HepG2 (cell line): ENCODE results near the gene PCDHGA9. TPM values are rescaled to one million over a fixed set of nuclear protein-coding genes. Genes with fewer than 3 reads are reported as not detected.

ENCODE experiments used
- ATAC-seq: fragments of 200-7000 bp; cut with Tn5 transposase; 3 replicates; pipeline ENCODE4 v1.9.1; 2020; ENCODE audit warnings: mild to moderate bottlenecking, moderate library complexity
- BruUV-seq: library from RNA; stranded (reverse); fragments of 400-500 nt; replicated peaks from 2 replicates; lab custom pipeline; 2021; lab: Mats Ljungman, UMichigan
- CTCF ChIA-PET: fragments of 300-600 bp; formaldehyde crosslinking; extraction: SDS; loops from one replicate; lab custom pipeline; 2021; ENCODE audit warnings: low total read pairs, inconsistent platforms, low intra/inter-chr PET ratio; lab: Yijun Ruan, JAX
- POLR2A ChIA-PET: fragments of 350-600 bp; sonication (Branson Sonifier 250); formaldehyde crosslinking; loops from one replicate; lab custom pipeline; 2020; ENCODE audit warnings: antibody characterized with exemption, inconsistent platforms; lab: Yijun Ruan, JAX
- DNase-seq: peaks from one replicate; pipeline ENCODE4 v3.0.0-alpha.2; 2015; ENCODE audit warnings: low spot score
- FAIRE-seq: peaks from 3 replicates; lab custom pipeline; 2011; peaks lifted over from hg19 to GRCh38; lab: Jason Lieb, UNC
- H2AFZ ChIP-seq: one replicate; pipeline ENCODE4 v1.6.1; 2011; ENCODE audit warnings: low read length, inconsistent platforms
- H3K27ac ChIP-seq: fragments of 300-600 bp; 3 replicates; pipeline ENCODE4 v1.8.0; 2011; ENCODE audit warnings: mixed run types, mild to moderate bottlenecking, mixed read lengths, low read length, inconsistent platforms; ENCODE audit not compliant: insufficient read depth; ENCODE audit errors: extremely low read length
- H3K27me3 ChIP-seq, 2 experiments: fragments of 200-600 bp in 1 of 2; 2 replicates in 1 of 2; 3 replicates in 1 of 2; pipeline versions ENCODE4 v1.6.0 to v1.8.0; 2011; ENCODE audit warnings: low read length in 2 of 2, mild to moderate bottlenecking in 2 of 2, moderate library complexity in 2 of 2, inconsistent platforms in 1 of 2; ENCODE audit not compliant: insufficient read depth in 2 of 2, control insufficient read depth in 1 of 2
- H3K36me3 ChIP-seq, 2 experiments: fragments of 200-600 bp in 1 of 2; replicated peaks in 1 of 2; 2 replicates in 1 of 2; 3 replicates in 1 of 2; pipeline versions ENCODE4 v1.5.1 to v1.8.0; 2011; ENCODE audit warnings: low read length in 2 of 2, inconsistent platforms in 1 of 2; ENCODE audit not compliant: insufficient read depth in 2 of 2, control insufficient read depth in 1 of 2
- H3K4me1 ChIP-seq: 2 replicates; pipeline ENCODE4 v1.5.1; 2012; ENCODE audit warnings: low read length, inconsistent platforms; ENCODE audit not compliant: insufficient read depth
- H3K4me2 ChIP-seq: 2 replicates; pipeline ENCODE4 v1.6.0; 2011; ENCODE audit warnings: low read depth, low read length, inconsistent platforms
- H3K4me3 ChIP-seq, 3 experiments: fragments of 200-600 bp in 1 of 3; sonication (generic), shearing (Covaris generic) in 1 of 3; replicated peaks in 1 of 3; 2 replicates each; pipeline ENCODE4 v1.5.1; 2011 to 2016; ENCODE audit warnings: low read length in 3 of 3, inconsistent platforms in 2 of 3, low read depth in 2 of 3, mild to moderate bottlenecking in 2 of 3, control low read depth in 1 of 3, mixed read lengths in 1 of 3; ENCODE audit not compliant: insufficient read depth in 1 of 3
- H3K79me2 ChIP-seq: one replicate; pipeline ENCODE4 v1.6.1; 2011; ENCODE audit warnings: low read length, inconsistent platforms; ENCODE audit not compliant: insufficient read depth
- H3K9ac ChIP-seq: 2 replicates; pipeline ENCODE4 v1.6.0; 2011; ENCODE audit warnings: mild to moderate bottlenecking, low read depth, low read length, inconsistent platforms; ENCODE audit not compliant: insufficient read depth
- H3K9me3 ChIP-seq: 2 replicates; pipeline ENCODE4 v1.5.1; 2012; ENCODE audit warnings: mild to moderate bottlenecking, low read length
- H4K20me1 ChIP-seq: 2 replicates; pipeline ENCODE4 v1.6.0; 2011; ENCODE audit warnings: inconsistent platforms, mild to moderate bottlenecking, low read length, moderate library complexity; ENCODE audit not compliant: insufficient read depth
- ISL2 ChIP-seq: sonication (generic); formaldehyde crosslinking; IDR thresholded peaks from 2 replicates; pipeline ENCODE4 v1.5.0; 2020; ENCODE audit warnings: missing genetic modification reagents
- KMT2A ChIP-seq: sonication (generic); formaldehyde crosslinking; IDR thresholded peaks from 2 replicates; pipeline ENCODE4 v1.4.0; 2020; ENCODE audit warnings: missing genetic modification reagents
- MYC ChIP-seq: sonication (generic); formaldehyde crosslinking; IDR thresholded peaks from 2 replicates; pipeline ENCODE4 v1.9.0; 2021; ENCODE audit warnings: missing genetic modification reagents, borderline replicate concordance
- NCOA5 ChIP-seq: sonication (generic); formaldehyde crosslinking; IDR thresholded peaks from 2 replicates; pipeline ENCODE4 v1.4.0; 2020; ENCODE audit warnings: missing genetic modification reagents
- PHB2 ChIP-seq: fragments of 450-650 bp; IDR thresholded peaks from 2 replicates; pipeline ENCODE4 v1.6.1; 2018; ENCODE audit not compliant: partially characterized antibody
- PHF20 ChIP-seq: sonication (generic); formaldehyde crosslinking; IDR thresholded peaks from 2 replicates; pipeline ENCODE4 v1.5.0; 2020; ENCODE audit warnings: mild to moderate bottlenecking, missing genetic modification reagents
- POGZ ChIP-seq: sonication (generic); formaldehyde crosslinking; IDR thresholded peaks from 2 replicates; pipeline ENCODE4 v1.4.0; 2020; ENCODE audit warnings: mild to moderate bottlenecking, missing genetic modification reagents
- RCOR2 ChIP-seq: IDR thresholded peaks from 2 replicates; pipeline ENCODE4 v1.6.1; 2016; ENCODE audit warnings: missing biosample characterization, missing genetic modification reagents
- SRSF4 ChIP-seq: fragments of 200-400 bp; formaldehyde crosslinking; IDR thresholded peaks from one replicate; pipeline ENCODE4 v1.6.1; 2018; ENCODE audit warnings: mild to moderate bottlenecking, low read depth, low read length, moderate library complexity; ENCODE audit not compliant: poor library complexity, severe bottlenecking
- TGIF2 ChIP-seq: IDR thresholded peaks from 2 replicates; pipeline ENCODE4 v1.6.1; 2016; ENCODE audit warnings: control low read depth, missing compliant biosample characterization
- ZNF18 ChIP-seq: sonication (generic); formaldehyde crosslinking; IDR thresholded peaks from 2 replicates; pipeline ENCODE4 v1.8.0; 2022; ENCODE audit warnings: mild to moderate bottlenecking, missing genetic modification reagents; ENCODE audit not compliant: insufficient replicate concordance
- ZNF234 ChIP-seq: sonication (generic); formaldehyde crosslinking; conservative IDR thresholded peaks from 2 replicates; pipeline ENCODE4 v1.5.1; 2020; ENCODE audit warnings: mild to moderate bottlenecking, missing genetic modification reagents
- ZNF569 ChIP-seq: sonication (generic); formaldehyde crosslinking; IDR thresholded peaks from 2 replicates; pipeline ENCODE4 v1.5.0; 2020; ENCODE audit warnings: mild to moderate bottlenecking, missing genetic modification reagents, moderate library complexity, borderline replicate concordance
- ZSCAN20 ChIP-seq: sonication (generic); formaldehyde crosslinking; IDR thresholded peaks from 2 replicates; pipeline ENCODE4 v1.4.0; 2020; ENCODE audit warnings: missing genetic modification reagents, mild to moderate bottlenecking, borderline replicate concordance
- WGBS: methylation state at CpG from one replicate; pipeline ENCODE4 v1.1.6; 2017; ENCODE audit warnings: low lambda C conversion rate; 5-methylcytosine and 5-hydroxymethylcytosine counted together
- in situ Hi-C: cut with HindIII; loops from 2 replicates; pipeline ENCODE4 v1.10.0; 2017; ENCODE audit warnings: low pct_unique_long_range_greater_than_20kb; ENCODE audit not compliant: extremely low pct_ligation_motif_present
- intact Hi-C: fragments of 100-400 bp; cut with micrococcal nuclease; formaldehyde crosslinking; loops from one replicate; pipeline ENCODE4 v1.10.0; 2022; ENCODE audit not compliant: unreplicated experiment
- polyA plus RNA-seq, 8 experiments: library from polyadenylated mRNA; depleted of rRNA in 3 of 8; stranded (reverse) in 7 of 8; unstranded in 1 of 8; fragments of >200 nt; fragmentation: Illumina TruSeq in 4 of 8; extraction: Trizol in 4 of 8; gene quantifications; 2 replicates each; pipeline versions ENCODE4 v1.2.1 to v1.2.3, GENCODE V29; 2011 to 2016; ENCODE audit warnings: low read depth in 4 of 8, missing spikeins in 1 of 8, mixed read lengths in 1 of 8; ENCODE audit not compliant: insufficient read depth in 1 of 8
- total RNA-seq, 5 experiments: library from RNA; depleted of rRNA; stranded (reverse); fragments of >200 nt; fragmentation: Illumina TruSeq; extraction: Trizol; gene quantifications; 2 replicates each; pipeline ENCODE4 v1.2.3, GENCODE V29; 2016; ENCODE audit warnings: low read depth in 1 of 5
- TF ChIP-seq, protein P1 (sequence below): sonication (generic); formaldehyde crosslinking; conservative IDR thresholded peaks from 2 replicates; pipeline ENCODE4 v1.8.0; 2022; ENCODE audit warnings: mild to moderate bottlenecking, moderate library complexity, missing genetic modification reagents
- TF ChIP-seq, protein P2 (sequence below), 2 experiments: sonication (generic) in 1 of 2; formaldehyde crosslinking in 1 of 2; IDR thresholded peaks; 2 replicates each; pipeline versions ENCODE4 v1.4.0 to v1.6.1; 2016 to 2020; ENCODE audit warnings: borderline replicate concordance in 1 of 2, low read depth in 1 of 2, mild to moderate bottlenecking in 1 of 2, missing genetic modification reagents in 1 of 2

PCDHGA9 gene
- total and polyA plus RNA-seq, 2 of the 13 experiments (the other 11 are each of a cell fraction or from before 2014, with no cell fraction given) = 0.09 to 0.38 TPM

DNA sequence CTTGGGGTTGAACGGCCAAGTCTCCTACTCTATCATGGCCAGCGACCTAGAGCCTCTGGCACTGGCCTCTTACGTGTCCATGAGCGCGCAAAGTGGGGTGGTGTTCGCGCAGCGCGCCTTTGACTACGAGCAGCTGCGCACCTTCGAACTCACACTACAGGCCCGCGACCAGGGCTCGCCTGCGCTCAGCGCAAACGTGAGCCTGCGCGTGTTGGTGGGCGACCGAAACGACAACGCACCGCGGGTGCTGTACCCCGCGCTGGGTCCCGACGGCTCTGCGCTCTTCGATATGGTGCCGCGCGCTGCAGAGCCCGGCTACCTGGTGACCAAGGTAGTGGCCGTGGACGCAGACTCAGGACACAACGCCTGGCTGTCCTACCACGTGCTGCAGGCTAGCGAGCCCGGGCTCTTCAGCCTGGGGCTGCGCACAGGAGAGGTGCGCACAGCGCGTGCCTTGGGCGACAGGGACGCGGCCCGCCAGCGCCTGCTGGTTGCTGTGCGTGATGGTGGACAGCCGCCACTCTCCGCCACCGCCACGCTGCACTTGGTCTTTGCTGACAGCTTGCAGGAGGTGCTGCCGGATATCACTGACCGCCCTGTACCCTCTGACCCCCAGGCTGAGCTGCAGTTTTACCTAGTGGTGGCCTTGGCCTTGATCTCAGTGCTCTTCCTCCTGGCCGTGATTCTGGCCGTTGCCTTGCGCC, 2.9 kb upstream of the PCDHGA9 start (continued):
- TF ChIP-seq ZNF234 (CRISPR knock-in tag) (no peak), PHF20 (CRISPR knock-in tag) (no peak), TGIF2 (no peak)

DNA sequence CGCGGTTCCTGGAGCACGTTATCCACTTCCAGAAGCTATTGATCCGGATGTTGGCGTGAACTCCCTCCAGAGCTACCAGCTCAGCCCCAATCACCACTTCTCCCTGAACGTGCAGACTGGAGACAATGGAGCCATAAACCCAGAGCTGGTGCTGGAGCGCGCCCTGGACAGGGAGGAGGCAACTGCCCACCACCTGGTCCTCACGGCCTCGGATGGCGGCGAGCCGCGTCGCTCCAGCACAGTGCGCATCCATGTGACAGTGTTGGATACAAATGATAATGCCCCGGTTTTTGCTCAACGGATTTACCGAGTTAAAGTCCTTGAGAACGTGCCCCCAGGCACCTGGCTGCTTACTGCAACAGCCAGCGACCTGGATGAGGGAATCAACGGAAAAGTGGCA, 809 bp downstream of the PCDHGA9 start:
- in situ Hi-C loops (no loop called here), intact Hi-C loops (no loop called here)
- H3K36me3 ChIP-seq = no peaks in the 10 kb centered on the region
- no peaks in the 10 kb centered on the region for H3K79me2 ChIP-seq
- DNase-seq = no peak
- WGBS = 65% methylated on average over 22 of the region's 22 CpGs
- no peak for FAIRE-seq
- no peak overlapping the region for H3K4me2 ChIP-seq
- no peak for ATAC-seq
- BruUV-seq = no TSS peak
- H3K4me3 ChIP-seq = no peak overlapping the region
- POLR2A ChIA-PET = no interaction called here
- no peak overlapping the region for H3K27ac ChIP-seq
- no peaks in the 10 kb centered on the region for H3K4me1 ChIP-seq
- H3K9me3 ChIP-seq = peaks cover 11% of the 10 kb centered on the region; the same call in 1 of the 2 replicates
- CTCF ChIA-PET = no interaction called here
- no peak overlapping the region for H3K9ac ChIP-seq
- H4K20me1 ChIP-seq = no peaks in the 10 kb centered on the region
- no peak overlapping the region for H2AFZ ChIP-seq
- no peaks in the 10 kb centered on the region; a peak in 1 of 5 replicates for H3K27me3 ChIP-seq
- TF ChIP-seq POGZ = no peak
- TF ChIP-seq ISL2 (CRISPR knock-in tag) = no peak
- TF ChIP-seq RCOR2 (CRISPR knock-in tag) = no peak
- no peak for TF ChIP-seq ZSCAN20
- TF ChIP-seq, protein P1, sequence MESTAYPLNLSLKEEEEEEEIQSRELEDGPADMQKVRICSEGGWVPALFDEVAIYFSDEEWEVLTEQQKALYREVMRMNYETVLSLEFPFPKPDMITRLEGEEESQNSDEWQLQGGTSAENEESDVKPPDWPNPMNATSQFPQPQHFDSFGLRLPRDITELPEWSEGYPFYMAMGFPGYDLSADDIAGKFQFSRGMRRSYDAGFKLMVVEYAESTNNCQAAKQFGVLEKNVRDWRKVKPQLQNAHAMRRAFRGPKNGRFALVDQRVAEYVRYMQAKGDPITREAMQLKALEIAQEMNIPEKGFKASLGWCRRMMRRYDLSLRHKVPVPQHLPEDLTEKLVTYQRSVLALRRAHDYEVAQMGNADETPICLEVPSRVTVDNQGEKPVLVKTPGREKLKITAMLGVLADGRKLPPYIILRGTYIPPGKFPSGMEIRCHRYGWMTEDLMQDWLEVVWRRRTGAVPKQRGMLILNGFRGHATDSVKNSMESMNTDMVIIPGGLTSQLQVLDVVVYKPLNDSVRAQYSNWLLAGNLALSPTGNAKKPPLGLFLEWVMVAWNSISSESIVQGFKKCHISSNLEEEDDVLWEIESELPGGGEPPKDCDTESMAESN (CRISPR knock-in tag) = no peak
- no peak for TF ChIP-seq ZNF569 (CRISPR knock-in tag)
- TF ChIP-seq NCOA5 (CRISPR knock-in tag) = no peak
- no peak for TF ChIP-seq KMT2A (CRISPR knock-in tag)
- TF ChIP-seq SRSF4 = no peak
- TF ChIP-seq, protein P2, sequence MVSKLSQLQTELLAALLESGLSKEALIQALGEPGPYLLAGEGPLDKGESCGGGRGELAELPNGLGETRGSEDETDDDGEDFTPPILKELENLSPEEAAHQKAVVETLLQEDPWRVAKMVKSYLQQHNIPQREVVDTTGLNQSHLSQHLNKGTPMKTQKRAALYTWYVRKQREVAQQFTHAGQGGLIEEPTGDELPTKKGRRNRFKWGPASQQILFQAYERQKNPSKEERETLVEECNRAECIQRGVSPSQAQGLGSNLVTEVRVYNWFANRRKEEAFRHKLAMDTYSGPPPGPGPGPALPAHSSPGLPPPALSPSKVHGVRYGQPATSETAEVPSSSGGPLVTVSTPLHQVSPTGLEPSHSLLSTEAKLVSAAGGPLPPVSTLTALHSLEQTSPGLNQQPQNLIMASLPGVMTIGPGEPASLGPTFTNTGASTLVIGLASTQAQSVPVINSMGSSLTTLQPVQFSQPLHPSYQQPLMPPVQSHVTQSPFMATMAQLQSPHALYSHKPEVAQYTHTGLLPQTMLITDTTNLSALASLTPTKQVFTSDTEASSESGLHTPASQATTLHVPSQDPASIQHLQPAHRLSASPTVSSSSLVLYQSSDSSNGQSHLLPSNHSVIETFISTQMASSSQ (IDR thresholded peaks at IDR 0.05; ENCODE audit: low read depth) = no peak
- TF ChIP-seq, protein P2 (CRISPR knock-in tag; IDR thresholded peaks at IDR 0.05; ENCODE audit: borderline replicate concordance) = no peak
- TF ChIP-seq PHB2 = no peak
- TF ChIP-seq ZNF18 (CRISPR knock-in tag) = no peak
- TF ChIP-seq MYC (CRISPR knock-in tag) = no peak
